Stimulated activated CD4-positive, alpha-beta T cell treated with anti-CD3 and anti-CD28 coated beads, Interleukin-1b, Interleukin-23, amount 100 ng/mL, for 4 hours (primary cell): ENCODE measurements around the gene FAM221B.

Experiments used
- DNase-seq, 2 donors: peaks; one replicate each; pipeline ENCODE4 v3.0.0-alpha.2; 2020; ENCODE audit warnings: low read depth in 2 of 2

FAM221B gene

GRCh38 chr9:35847792-35848572 is 19.4 kb upstream of the FAM221B start:
- DNase-seq = no peak

DNA sequence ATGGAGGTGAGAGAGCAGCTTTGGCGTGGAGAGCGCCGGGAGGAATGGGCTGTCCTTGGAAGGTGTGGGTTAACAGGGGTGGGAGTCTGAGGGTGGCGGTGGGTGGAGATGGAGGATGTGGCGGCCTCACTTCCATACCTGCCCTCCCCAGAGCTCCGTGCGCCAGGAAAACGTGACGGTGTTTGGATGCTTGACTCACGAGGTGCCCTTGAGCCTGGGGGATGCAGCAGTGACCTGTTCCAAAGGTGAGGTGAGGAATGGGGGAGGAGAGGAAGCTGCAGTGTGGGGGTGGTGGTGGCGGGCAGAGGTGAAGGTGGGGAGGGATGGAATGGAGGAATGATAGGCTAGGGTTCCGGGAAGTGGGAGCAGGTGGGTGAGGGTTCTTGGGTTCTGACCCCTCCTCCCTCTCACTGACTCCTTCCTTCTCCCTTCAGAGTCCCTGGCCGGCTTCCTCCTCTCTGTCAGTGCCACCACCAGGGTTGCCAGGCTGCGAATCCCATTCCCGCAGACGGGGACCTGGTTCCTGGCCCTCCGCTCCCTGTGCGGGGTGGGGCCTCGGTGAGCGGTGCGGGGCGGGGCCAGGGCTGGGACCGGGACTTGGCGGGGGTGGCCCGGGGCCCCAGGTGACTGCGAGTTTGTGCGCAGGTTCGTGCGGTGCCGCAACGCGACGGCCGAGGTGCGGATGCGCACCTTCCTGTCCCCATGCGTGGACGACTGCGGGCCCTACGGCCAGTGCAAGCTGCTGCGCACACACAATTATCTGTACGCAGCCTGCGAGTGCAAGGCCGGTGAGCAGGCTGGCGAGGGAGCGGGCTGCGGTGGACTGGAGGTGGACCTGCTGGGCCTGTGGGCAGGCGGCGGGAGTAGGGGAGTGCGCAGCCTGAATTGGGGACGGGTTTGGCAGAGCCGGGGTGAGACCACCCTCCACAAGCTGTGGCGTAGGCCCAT is 17.6 kb upstream of the FAM221B start:
- DNase-seq = no peak

- DNase-seq = no peak
Observed at GRCh38 chr9:35844628-35845270, 16.2 kb upstream of the FAM221B start.

GRCh38 chr9:35842795-35843194 is 14.3 kb upstream of the FAM221B start:
- no peak for DNase-seq

- no peak for DNase-seq
Observed at GRCh38 chr9:35842020-35842745, 13.7 kb upstream of the FAM221B start.

GRCh38 chr9:35841645-35841900 is 13.0 kb upstream of the FAM221B start:
- DNase-seq = no peak

GRCh38 chr9:35840881-35841644 is 12.5 kb upstream of the FAM221B start:
- no peak for DNase-seq

GRCh38 chr9:35839926-35840325 is 11.4 kb upstream of the FAM221B start:
- DNase-seq = no peak

- no peak for DNase-seq
Observed at GRCh38 chr9:35836595-35836994, 8.1 kb upstream of the FAM221B start.

DNA sequence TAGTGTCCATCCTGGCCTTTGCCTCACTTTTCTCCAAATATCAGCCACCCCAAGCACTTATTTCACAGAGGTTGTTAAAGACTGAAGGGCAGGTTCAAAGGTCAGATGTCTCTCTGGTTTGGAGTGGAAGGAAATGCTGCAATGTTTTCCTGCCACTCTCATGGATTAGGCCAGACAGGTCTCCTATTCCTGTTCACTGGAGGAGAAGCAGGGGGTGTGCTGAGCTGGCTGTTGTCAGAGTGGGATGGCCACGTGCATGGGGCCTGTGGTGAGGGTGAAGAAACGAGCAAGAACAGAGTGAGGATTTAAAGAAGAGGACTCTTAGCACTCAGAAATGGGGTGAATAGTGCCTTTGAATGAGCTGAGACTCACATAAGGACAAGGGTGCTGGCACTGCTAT is 7.2 kb upstream of the FAM221B start:
- no peak for DNase-seq

GRCh38 chr9:35835216-35835632 is 6.7 kb upstream of the FAM221B start:
- no peak for DNase-seq

GRCh38 chr9:35834260-35835215 is 6.0 kb upstream of the FAM221B start:
- DNase-seq = no peak

- no peak for DNase-seq
Observed at GRCh38 chr9:35832814-35833213, 4.3 kb upstream of the FAM221B start.

DNA sequence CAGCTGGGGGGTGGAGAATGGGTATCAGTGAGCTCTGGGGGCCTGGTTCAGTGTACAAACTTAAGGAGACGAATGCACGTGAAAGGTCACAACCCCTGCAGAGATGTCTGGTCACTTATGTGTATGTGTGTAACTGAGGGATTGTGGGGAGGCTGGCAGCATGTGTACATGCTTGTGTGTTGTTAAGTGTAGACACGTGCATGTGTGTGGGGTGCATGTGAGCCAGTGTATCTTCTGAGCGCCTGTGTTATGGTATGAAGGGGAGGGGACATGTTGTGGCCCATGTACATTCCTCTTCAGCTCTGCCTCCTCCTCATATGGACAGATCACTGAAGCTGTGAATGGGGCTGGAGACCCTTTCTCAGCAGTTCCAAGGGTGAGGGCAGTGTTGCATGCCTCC is 2.5 kb upstream of the FAM221B start:
- DNase-seq = no peak

GRCh38 chr9:35829764-35830096 is 1.2 kb upstream of the FAM221B start:
- DNase-seq = no peak

DNA sequence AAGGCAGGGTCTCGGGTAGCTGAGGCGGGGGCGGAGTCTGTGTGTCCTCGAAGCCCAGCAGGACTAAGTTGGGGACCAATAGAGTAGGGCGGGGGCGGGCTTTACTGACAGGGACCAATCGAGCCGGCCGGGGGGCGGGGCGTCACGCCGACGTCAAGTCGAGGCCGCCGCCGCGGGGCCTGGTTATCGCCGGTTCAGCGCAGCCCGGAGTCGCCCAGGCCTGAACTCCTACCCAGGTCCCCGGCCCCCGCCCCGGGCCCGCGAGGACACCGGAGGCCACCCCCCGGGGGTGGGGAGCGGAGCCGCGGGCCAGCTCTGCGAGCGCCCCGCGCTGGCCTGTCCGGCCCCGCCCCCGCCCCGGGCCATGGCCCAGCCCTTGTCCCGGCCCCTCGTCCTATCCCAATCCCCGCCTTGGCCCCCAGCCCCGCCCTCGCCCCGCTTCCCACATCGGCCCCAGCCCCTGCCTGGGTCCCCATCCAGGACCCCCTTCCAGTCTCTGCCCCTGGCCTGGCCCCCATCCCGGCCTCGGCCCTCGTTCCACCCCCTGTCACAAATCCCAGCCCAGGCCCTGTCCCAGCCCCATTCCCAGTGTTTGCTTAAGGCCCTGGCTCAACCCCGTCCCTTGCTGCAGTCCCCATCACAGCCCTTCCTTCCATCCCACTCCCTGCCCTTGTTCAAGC is 692 bp upstream of the FAM221B start, which contains the start of gene TMEM8B:
Gene TMEM8B, plus strand, starts transcription at position 145 of the 680 bp plus-strand sequence. Its CDS starts 220 bp downstream, at position 365.
- DNase-seq = peak; percentile 92 to 97

- DNase-seq = no peak
Observed at GRCh38 chr9:35827486-35827885, 1.0 kb downstream of the FAM221B start.

GRCh38 chr9:35826071-35826701 is 2.3 kb downstream of the FAM221B start:
- no peak for DNase-seq

GRCh38 chr9:35822926-35823325 is 5.6 kb downstream of the FAM221B start:
- no peak for DNase-seq
